Caki2 (cell line): ENCODE data around the gene DPF3. TPM values are rescaled to one million over a fixed set of nuclear protein-coding genes. Genes with fewer than 3 reads are reported as not detected.

Experiments used
- DNase-seq: peaks from one replicate; pipeline ENCODE4 v3.0.0-alpha.2; 2015; ENCODE audit warnings: low read depth
- in situ Hi-C: cut with HindIII; loops from 2 replicates; pipeline ENCODE4 v1.10.0; 2016; ENCODE audit warnings: low sequenced_read_pairs, low pct_unique_long_range_greater_than_20kb, mixed read lengths
- total RNA-seq: library from RNA; depleted of rRNA; stranded (reverse); fragments of >200 nt; shearing (Covaris generic); gene quantifications from 2 replicates; pipeline ENCODE4 v1.2.3, GENCODE V29; 2014; ENCODE audit warnings: low replicate concordance

Gene DPF3
- total RNA-seq, 1 experiment from 2014 or later = not detected

- in situ Hi-C loops = no loop called here
- no peak for DNase-seq
These were observed 70.8 kb downstream of the DPF3 start for GRCh38 chr14:72822946-72823611.

- no peak for DNase-seq
- in situ Hi-C loops = no loop called here
These were observed 74.9 kb downstream of the DPF3 start for GRCh38 chr14:72818998-72819397.

- in situ Hi-C loops = no loop called here
These were observed 77.6 kb downstream of the DPF3 start for GRCh38 chr14:72816287-72816686.

GRCh38 chr14:72815430-72815829 is 78.5 kb downstream of the DPF3 start:
- in situ Hi-C loops = no loop called here
- no peak for DNase-seq

More at GRCh38 chr14:72816287-72816686, 77.6 kb downstream of the DPF3 start:
- DNase-seq = no peak

DNA sequence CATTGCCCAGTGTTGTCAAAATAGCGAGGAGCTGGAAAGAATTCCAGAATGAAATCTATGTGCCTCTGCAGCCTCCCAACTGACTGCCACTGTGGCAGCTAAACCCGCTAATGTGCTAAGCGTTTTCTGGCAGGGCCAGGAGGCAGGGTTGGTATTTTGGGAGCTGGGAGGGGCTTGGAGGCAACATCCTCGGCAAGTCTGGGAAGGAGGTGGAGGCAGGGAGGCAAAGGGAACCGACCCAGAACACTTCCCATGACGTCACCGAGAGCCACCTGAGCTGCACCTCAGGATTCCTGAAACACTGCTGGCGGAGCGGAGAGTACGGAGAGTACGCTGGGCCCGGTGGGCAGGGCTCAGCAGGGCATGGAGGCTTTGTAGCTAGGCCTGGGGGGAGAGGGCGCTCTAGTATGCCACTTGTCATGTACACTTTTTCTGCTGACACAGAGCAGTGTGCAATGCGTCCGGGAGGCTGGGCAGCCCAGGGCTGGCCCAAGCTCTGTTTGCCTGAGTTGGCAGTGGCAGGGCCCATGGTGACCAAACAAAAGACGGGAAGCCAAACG is 81.5 kb downstream of the DPF3 start:
- DNase-seq = no peak
- in situ Hi-C loops = no loop called here

- DNase-seq = no peak
- in situ Hi-C loops = no loop called here
These were observed 83.7 kb downstream of the DPF3 start for GRCh38 chr14:72810201-72810600.

GRCh38 chr14:72809063-72809462 is 84.8 kb downstream of the DPF3 start:
- in situ Hi-C loops = no loop called here
- no peak for DNase-seq

GRCh38 chr14:72808564-72808963 is 85.3 kb downstream of the DPF3 start:
- in situ Hi-C loops = no loop called here
- no peak for DNase-seq

DNA sequence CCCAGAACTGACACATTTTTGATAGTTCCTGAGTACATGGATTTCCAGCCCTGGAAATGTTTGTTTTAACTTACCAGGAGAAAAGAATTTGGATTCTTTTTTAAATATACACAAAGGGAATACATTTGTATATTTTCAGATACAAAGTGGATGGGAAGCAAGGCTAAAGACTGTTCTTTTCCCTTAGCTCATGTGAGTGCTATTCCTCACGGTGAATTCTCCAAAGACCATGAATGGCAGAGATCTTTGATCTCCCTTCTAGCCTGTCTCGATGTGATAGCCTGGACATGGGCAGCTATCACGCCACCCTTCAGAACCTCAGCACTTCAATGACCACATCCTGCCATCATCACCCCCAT is 91.3 kb downstream of the DPF3 start:
- DNase-seq = no peak
- in situ Hi-C loops = no loop called here

- DNase-seq = no peak
- in situ Hi-C loops = no loop called here
These were observed 91.9 kb downstream of the DPF3 start for GRCh38 chr14:72801836-72802587.

GRCh38 chr14:72801381-72801812 is 92.5 kb downstream of the DPF3 start:
- in situ Hi-C loops = no loop called here
- DNase-seq = peak; percentile 84

- in situ Hi-C loops = no loop called here
- DNase-seq = no peak
These were observed 93.0 kb downstream of the DPF3 start for GRCh38 chr14:72800848-72801370.

DNA sequence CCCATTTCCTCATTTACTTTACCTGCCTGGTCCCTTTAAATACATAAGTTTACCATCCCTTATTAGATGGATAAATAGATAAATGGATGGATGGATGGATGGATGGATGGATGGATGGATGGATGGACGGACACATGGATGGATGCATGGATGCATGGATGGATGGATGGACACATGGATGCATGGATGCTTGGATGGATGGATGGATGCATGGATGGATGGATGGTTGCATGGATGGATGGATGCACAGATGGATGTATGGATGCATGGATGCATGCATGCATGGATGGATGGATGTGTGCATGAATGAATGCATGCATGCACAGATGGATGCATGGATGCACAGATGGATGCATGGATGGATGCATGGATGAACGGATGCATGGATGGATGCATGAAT is 93.6 kb downstream of the DPF3 start:
- no peak for DNase-seq
- in situ Hi-C loops = no loop called here

- DNase-seq = no peak
- in situ Hi-C loops = no loop called here
These were observed 97.0 kb downstream of the DPF3 start for GRCh38 chr14:72796935-72797334.

- DNase-seq = no peak
- in situ Hi-C loops = no loop called here
These were observed 100.6 kb downstream of the DPF3 start for GRCh38 chr14:72793156-72793939.

- no peak for DNase-seq
- in situ Hi-C loops = no loop called here
These were observed 101.7 kb downstream of the DPF3 start for GRCh38 chr14:72792051-72792788.

- DNase-seq = no peak
- in situ Hi-C loops = no loop called here
These were observed 102.9 kb downstream of the DPF3 start for GRCh38 chr14:72790887-72791566.
